Fibroblast of skin of right biceps (primary cell): ENCODE measurements around the gene RPS23.
"Not testable (repeated sequence)": the region's sequence is repeated elsewhere in the genome, so short reads cannot be mapped to it uniquely, and the experiment has no call there.

Source experiments
- DNase-seq: peaks from one replicate; pipeline ENCODE4 v3.0.0-alpha.2; 2013

The RPS23 gene

GRCh38 chr5:82287625-82288024 is 9.5 kb upstream of the RPS23 start:
- no peak for DNase-seq

- DNase-seq = no peak
Measured at GRCh38 chr5:82285206-82285605, 7.1 kb upstream of the RPS23 start.

GRCh38 chr5:82283893-82284292 is 5.7 kb upstream of the RPS23 start:
- no peak for DNase-seq

GRCh38 chr5:82278711-82279370 is 687 bp upstream of the RPS23 start:
- no peak for DNase-seq

- DNase-seq = no peak
Measured at GRCh38 chr5:82277613-82277986, 554 bp downstream of the RPS23 start.

- DNase-seq = no peak
Measured at GRCh38 chr5:82276800-82277612, 1.1 kb downstream of the RPS23 start.

GRCh38 chr5:82275216-82275664 is 2.9 kb downstream of the RPS23 start:
- DNase-seq = no peak

GRCh38 chr5:82274343-82275211 is 3.6 kb downstream of the RPS23 start:
- DNase-seq = no peak

GRCh38 chr5:82273426-82273825 is 4.7 kb downstream of the RPS23 start:
- not testable (repeated sequence) for DNase-seq

- not testable (repeated sequence) for DNase-seq
Measured at GRCh38 chr5:82272571-82273356, 5.4 kb downstream of the RPS23 start.

- DNase-seq = not testable (repeated sequence)
Measured at GRCh38 chr5:82269363-82269762, 8.8 kb downstream of the RPS23 start.

- not testable (repeated sequence) for DNase-seq
Measured at GRCh38 chr5:82267297-82267933, 10.7 kb downstream of the RPS23 start.

GRCh38 chr5:82265047-82265446 is 13.1 kb downstream of the RPS23 start:
- DNase-seq = peak; percentile 67

- no peak for DNase-seq
Measured at GRCh38 chr5:82259172-82259800, 18.9 kb downstream of the RPS23 start.

- DNase-seq = no peak
Measured at GRCh38 chr5:82257729-82258128, 20.4 kb downstream of the RPS23 start.

GRCh38 chr5:82257247-82257646 is 20.9 kb downstream of the RPS23 start:
- DNase-seq = no peak

GRCh38 chr5:82255844-82256243 is 22.3 kb downstream of the RPS23 start:
- no peak for DNase-seq

- no peak for DNase-seq
Measured at GRCh38 chr5:82252744-82253143, 25.4 kb downstream of the RPS23 start.

GRCh38 chr5:82246960-82247574 is 31.1 kb downstream of the RPS23 start:
- no peak for DNase-seq

- DNase-seq = no peak
Measured at GRCh38 chr5:82244854-82245635, 33.1 kb downstream of the RPS23 start.
